ENCODE measurements around the gene DLGAP1.

DNA sequence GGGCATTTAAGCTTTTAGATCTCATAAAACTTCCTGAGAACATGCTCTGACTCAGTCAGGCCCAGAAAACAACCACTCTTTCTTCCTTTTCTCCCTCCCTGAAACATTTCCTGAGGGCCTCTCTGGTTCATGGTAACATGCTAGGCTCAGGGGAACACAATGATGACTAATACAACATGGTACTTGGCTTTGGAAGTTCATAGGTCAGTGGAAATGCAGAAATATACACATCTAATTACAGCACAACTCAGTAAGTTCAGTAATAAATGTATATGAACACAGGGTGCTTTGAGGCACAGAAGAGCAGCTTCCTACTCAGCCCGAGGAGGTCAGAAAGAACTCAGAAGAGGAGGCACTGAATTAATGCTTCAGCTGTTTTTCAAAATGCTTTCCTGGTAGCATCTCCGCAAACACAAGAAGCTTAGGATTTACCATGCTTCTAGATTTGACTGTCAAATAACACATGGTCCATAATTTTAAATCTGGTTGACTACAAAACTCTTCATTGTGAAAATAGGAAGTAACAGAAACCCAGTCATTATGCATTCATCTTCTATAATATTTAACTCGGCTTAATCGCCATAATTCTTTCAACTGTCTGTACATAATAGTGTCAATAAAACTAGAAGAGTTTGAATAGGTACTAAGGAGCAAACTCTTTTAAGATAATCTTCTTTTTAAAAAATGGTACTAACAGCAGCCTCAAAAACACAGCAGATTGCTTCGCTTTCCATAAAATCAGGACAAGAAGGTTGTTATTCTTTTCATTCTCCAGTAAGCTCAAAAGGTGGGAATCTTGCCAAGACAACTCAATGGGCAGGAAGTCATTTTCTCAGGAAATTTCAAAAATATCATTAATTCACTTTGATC is 251.3 kb downstream of the DLGAP1 start:
- TF ChIP-seq, protein P1, sequence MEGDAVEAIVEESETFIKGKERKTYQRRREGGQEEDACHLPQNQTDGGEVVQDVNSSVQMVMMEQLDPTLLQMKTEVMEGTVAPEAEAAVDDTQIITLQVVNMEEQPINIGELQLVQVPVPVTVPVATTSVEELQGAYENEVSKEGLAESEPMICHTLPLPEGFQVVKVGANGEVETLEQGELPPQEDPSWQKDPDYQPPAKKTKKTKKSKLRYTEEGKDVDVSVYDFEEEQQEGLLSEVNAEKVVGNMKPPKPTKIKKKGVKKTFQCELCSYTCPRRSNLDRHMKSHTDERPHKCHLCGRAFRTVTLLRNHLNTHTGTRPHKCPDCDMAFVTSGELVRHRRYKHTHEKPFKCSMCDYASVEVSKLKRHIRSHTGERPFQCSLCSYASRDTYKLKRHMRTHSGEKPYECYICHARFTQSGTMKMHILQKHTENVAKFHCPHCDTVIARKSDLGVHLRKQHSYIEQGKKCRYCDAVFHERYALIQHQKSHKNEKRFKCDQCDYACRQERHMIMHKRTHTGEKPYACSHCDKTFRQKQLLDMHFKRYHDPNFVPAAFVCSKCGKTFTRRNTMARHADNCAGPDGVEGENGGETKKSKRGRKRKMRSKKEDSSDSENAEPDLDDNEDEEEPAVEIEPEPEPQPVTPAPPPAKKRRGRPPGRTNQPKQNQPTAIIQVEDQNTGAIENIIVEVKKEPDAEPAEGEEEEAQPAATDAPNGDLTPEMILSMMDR (IDR thresholded peaks at IDR 0.05; ENCODE audit: insufficient read depth, low read length) = no peak
- TF ChIP-seq POLR2AphosphoS5 (IDR thresholded peaks at IDR 0.05; ENCODE audit: low read depth) (no peak), GABPA (IDR thresholded peaks at IDR 0.05; ENCODE audit: low read depth) (no peak)

Measured in HL-60 (cell line).